Karpas-422 (cell line): ENCODE data around the gene F7. TPM values are rescaled to one million over a fixed set of nuclear protein-coding genes. Genes with fewer than 3 reads are reported as not detected.

ENCODE experiments used
- DNase-seq: peaks from one replicate; pipeline ENCODE4 v3.0.0-alpha.2; 2015
- H2AFZ ChIP-seq: fragments of 200-600 bp; sonication (generic); 2 replicates; pipeline ENCODE4 v1.6.1; 2014; ENCODE audit warnings: antibody characterized with exemption, low read length, mixed read lengths
- H3K27ac ChIP-seq: fragments of 200-600 bp; sonication (generic); 2 replicates; pipeline ENCODE4 v1.5.1; 2014; ENCODE audit warnings: mild to moderate bottlenecking, low read length, moderate library complexity
- H3K27me3 ChIP-seq: fragments of 200-600 bp; sonication (generic); 2 replicates; pipeline ENCODE4 v1.6.1; 2014; ENCODE audit warnings: low read length, mixed read lengths
- H3K36me3 ChIP-seq: fragments of 200-600 bp; sonication (generic); 2 replicates; pipeline ENCODE4 v1.6.1; 2014; ENCODE audit warnings: low read length, mixed read lengths; ENCODE audit not compliant: insufficient read depth
- H3K4me1 ChIP-seq: fragments of 200-600 bp; sonication (generic); 2 replicates; pipeline ENCODE4 v1.6.1; 2014; ENCODE audit warnings: mild to moderate bottlenecking, low read length, mixed read lengths
- H3K4me2 ChIP-seq: fragments of 200-600 bp; sonication (generic); 2 replicates; pipeline ENCODE4 v1.6.1; 2014; ENCODE audit warnings: low read length, low read depth, mild to moderate bottlenecking; ENCODE audit not compliant: poor library complexity, severe bottlenecking
- H3K4me3 ChIP-seq: fragments of 200-600 bp; sonication (generic); 2 replicates; pipeline ENCODE4 v1.5.1; 2014; ENCODE audit warnings: mild to moderate bottlenecking, antibody characterized with exemption, low read length, mixed read lengths
- H3K79me2 ChIP-seq: fragments of 200-600 bp; sonication (generic); 2 replicates; pipeline ENCODE4 v1.6.1; 2014; ENCODE audit warnings: mild to moderate bottlenecking, low read length, mixed read lengths
- H3K9ac ChIP-seq: fragments of 200-600 bp; sonication (generic); 2 replicates; pipeline ENCODE4 v1.6.0; 2014; ENCODE audit warnings: low read length
- H3K9me2 ChIP-seq: fragments of 200-600 bp; sonication (generic), shearing (Covaris generic); replicated peaks from 2 replicates; pipeline ENCODE4 v1.6.0; 2014; ENCODE audit warnings: mild to moderate bottlenecking, low read length, moderate library complexity; ENCODE audit not compliant: insufficient read depth
- H3K9me3 ChIP-seq: fragments of 300-700, 200-600 bp; sonication (generic); 2 replicates; pipeline ENCODE4 v1.6.1; 2014; ENCODE audit warnings: low read length, mixed read lengths
- H4K20me1 ChIP-seq: fragments of 200-600 bp; sonication (generic); 2 replicates; pipeline ENCODE4 v1.6.1; 2014; ENCODE audit warnings: mild to moderate bottlenecking, antibody characterized with exemption, low read length, low read depth; ENCODE audit not compliant: insufficient read depth
- small RNA-seq: library from RNA; depleted of rRNA; stranded (forward); fragments of <200 nt; gene quantifications from one replicate; pipeline ENCODE3, GENCODE V24; 2014
- total RNA-seq: library from RNA; depleted of rRNA; stranded (reverse); fragments of >200 nt; shearing (Covaris generic); gene quantifications from 2 replicates; pipeline ENCODE4 v1.2.3, GENCODE V29; 2014; ENCODE audit warnings: low replicate concordance; rRNA removed

F7 gene
- total RNA-seq, 1 experiment from 2014 or later = not detected

- Histone ChIP-seq H2AFZ (no peak overlapping the region), H3K27me3 (no peaks in the 10 kb centered on the region), H3K4me2 (no peak overlapping the region), H3K4me1 (peaks cover 8% of the 10 kb centered on the region), H3K4me3 (no peak overlapping the region), H3K36me3 (peaks cover 17% of the 10 kb centered on the region), H3K9ac (no peak overlapping the region), H3K9me2 (no peaks in the 10 kb centered on the region), H3K9me3 (no peaks in the 10 kb centered on the region), H3K79me2 (no peaks in the 10 kb centered on the region), H4K20me1 (no peaks in the 10 kb centered on the region), H3K27ac (no peak overlapping the region)
- no peak for DNase-seq
These were observed 60.7 kb downstream of the F7 start for GRCh38 chr13:113166266-113166665.

GRCh38 chr13:113166681-113167080 lies 61.1 kb downstream of the F7 start:
- no peak overlapping the region for H3K4me2 ChIP-seq

GRCh38 chr13:113167155-113167554 lies 61.6 kb downstream of the F7 start:
- no peak overlapping the region for H3K4me3 ChIP-seq
- H3K9me2 ChIP-seq = no peaks in the 10 kb centered on the region

More at GRCh38 chr13:113166681-113167080, 61.1 kb downstream of the F7 start:
- H3K9me2 ChIP-seq = no peaks in the 10 kb centered on the region
- no peak for DNase-seq
- no peaks in the 10 kb centered on the region for H3K9me3 ChIP-seq
- no peak overlapping the region for H2AFZ ChIP-seq
- peaks cover 8% of the 10 kb centered on the region for H3K4me1 ChIP-seq
- no peak overlapping the region for H3K27ac ChIP-seq
- H3K79me2 ChIP-seq = no peaks in the 10 kb centered on the region
- no peaks in the 10 kb centered on the region for H3K27me3 ChIP-seq
- H3K9ac ChIP-seq = no peak overlapping the region
- no peak overlapping the region for H3K4me3 ChIP-seq
- peaks cover 17% of the 10 kb centered on the region for H3K36me3 ChIP-seq
- H4K20me1 ChIP-seq = no peaks in the 10 kb centered on the region

GRCh38 chr13:113167575-113167974 lies 62.0 kb downstream of the F7 start:
- Histone ChIP-seq H3K9me3 (no peaks in the 10 kb centered on the region), H4K20me1 (no peaks in the 10 kb centered on the region), H3K27me3 (no peaks in the 10 kb centered on the region), H3K36me3 (peaks cover 17% of the 10 kb centered on the region), H2AFZ (no peak overlapping the region), H3K79me2 (no peaks in the 10 kb centered on the region), H3K4me1 (peaks cover 8% of the 10 kb centered on the region), H3K4me2 (no peak overlapping the region), H3K4me3 (no peak overlapping the region), H3K9ac (no peak overlapping the region), H3K9me2 (no peaks in the 10 kb centered on the region), H3K27ac (no peak overlapping the region)
- DNase-seq = no peak

More at GRCh38 chr13:113167155-113167554, 61.6 kb downstream of the F7 start:
- H3K9ac ChIP-seq = no peak overlapping the region
- no peaks in the 10 kb centered on the region for H3K79me2 ChIP-seq
- no peaks in the 10 kb centered on the region for H4K20me1 ChIP-seq
- peaks cover 8% of the 10 kb centered on the region for H3K4me1 ChIP-seq
- no peaks in the 10 kb centered on the region for H3K27me3 ChIP-seq
- no peaks in the 10 kb centered on the region for H3K9me3 ChIP-seq
- peaks cover 17% of the 10 kb centered on the region for H3K36me3 ChIP-seq
- H3K4me2 ChIP-seq = no peak overlapping the region
- H3K27ac ChIP-seq = no peak overlapping the region
- no peak overlapping the region for H2AFZ ChIP-seq
- no peak for DNase-seq

- no peak overlapping the region for H3K27ac ChIP-seq
- H2AFZ ChIP-seq = no peak overlapping the region
- DNase-seq = no peak
- H4K20me1 ChIP-seq = no peaks in the 10 kb centered on the region
- H3K4me1 ChIP-seq = peaks cover 2% of the 10 kb centered on the region
- H3K9me3 ChIP-seq = no peaks in the 10 kb centered on the region
- no peak overlapping the region for H3K9ac ChIP-seq
- no peak overlapping the region for H3K4me3 ChIP-seq
- peaks cover 17% of the 10 kb centered on the region for H3K36me3 ChIP-seq
- H3K4me2 ChIP-seq = no peak overlapping the region
- H3K79me2 ChIP-seq = no peaks in the 10 kb centered on the region
- H3K27me3 ChIP-seq = no peaks in the 10 kb centered on the region
- H3K9me2 ChIP-seq = no peaks in the 10 kb centered on the region
These were observed 62.6 kb downstream of the F7 start for GRCh38 chr13:113168211-113168610.

GRCh38 chr13:113169277-113170272 lies 64.0 kb downstream of the F7 start:
- H3K9ac ChIP-seq = no peak overlapping the region

More at GRCh38 chr13:113169277-113170272, 64.0 kb downstream of the F7 start:
- Histone ChIP-seq H3K79me2 (no peaks in the 10 kb centered on the region), H3K27ac (no peak overlapping the region), H3K4me1 (no peaks in the 10 kb centered on the region), H4K20me1 (no peaks in the 10 kb centered on the region), H3K9me2 (no peaks in the 10 kb centered on the region), H2AFZ (no peak overlapping the region), H3K9me3 (no peaks in the 10 kb centered on the region), H3K36me3 (peaks cover 17% of the 10 kb centered on the region), H3K4me2 (no peak overlapping the region), H3K27me3 (no peaks in the 10 kb centered on the region), H3K4me3 (no peak overlapping the region)
- DNase-seq = no peak

Small RNAs within 50 kb of the gene (small RNA-seq; reads per million reads assigned to genes)
- gene AL137002.1 = not detected

Other genes with a start within 250 kb of the F7 start
- gene MCF2L, start 136.6 kb upstream of the F7 start, total RNA-seq = not detected in 2 replicates
- not detected in 2 replicates for gene F10, start 17.0 kb downstream of the F7 start, total RNA-seq
- gene PROZ, start 52.9 kb downstream of the F7 start, total RNA-seq = not detected in 2 replicates
- 85.0 and 114 TPM in 2 replicates for gene PCID2, start 102.9 kb downstream of the F7 start, total RNA-seq
- gene CUL4A, start 103.8 kb downstream of the F7 start, total RNA-seq = 97.0 and 97.1 TPM in 2 replicates
- 28.4 and 29.7 TPM in 2 replicates for gene LAMP1, start 191.4 kb downstream of the F7 start, total RNA-seq